Measurements from ENCODE around the gene UBAC1.
"Not testable (repeated sequence)": the region's sequence is repeated elsewhere in the genome, so short reads cannot be mapped to it uniquely, and the experiment has no call there.

Gene UBAC1

DNA sequence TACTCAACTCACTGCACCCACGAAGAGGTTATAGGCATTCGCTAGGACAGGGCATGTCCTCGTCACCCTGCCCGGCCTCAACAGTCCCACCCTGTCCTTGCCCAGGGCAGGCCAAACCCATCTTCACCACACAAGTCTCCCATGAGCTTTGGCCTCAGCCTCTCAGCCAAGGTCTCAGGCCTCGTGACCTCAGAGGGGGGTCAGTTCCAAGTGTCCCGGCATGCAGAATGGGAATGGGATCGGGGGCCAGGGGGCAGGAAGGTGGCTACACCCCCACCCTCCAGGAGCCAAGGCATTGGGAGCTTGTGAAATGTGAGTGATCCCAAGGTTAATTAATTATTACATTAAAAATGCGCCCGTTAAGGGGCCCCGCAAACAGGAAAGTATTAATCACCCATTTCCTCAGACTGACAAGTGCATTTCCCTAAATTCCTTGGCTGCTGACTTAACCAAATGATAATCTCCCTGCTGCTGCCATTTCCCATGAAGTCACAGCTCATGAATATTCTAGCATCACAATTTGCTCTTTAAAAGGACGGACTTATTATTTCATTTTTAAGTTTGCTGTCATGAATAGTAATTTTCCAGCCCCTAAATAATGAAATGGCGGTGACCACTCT, 8.0 kb upstream of the UBAC1 start:
- H3K4me1 ChIP-seq: peaks cover 0 to 12% (median 0%) of the 10 kb centered on the region in 4 donors
- no peak overlapping the region for H3K27ac ChIP-seq
- no peak overlapping the region for H3K4me3 ChIP-seq
- intact Hi-C loops (cut with DNase I; ENCODE audit: low total_unique reads): loop anchor here (10.0 kb wide), 1 partner anchor 276 kb away; the partner anchor contains the start of gene QSOX2
- no peaks in the 10 kb centered on the region for H3K36me3 ChIP-seq
- no peaks in the 10 kb centered on the region for H3K9me3 ChIP-seq
- TF ChIP-seq, protein P1, sequence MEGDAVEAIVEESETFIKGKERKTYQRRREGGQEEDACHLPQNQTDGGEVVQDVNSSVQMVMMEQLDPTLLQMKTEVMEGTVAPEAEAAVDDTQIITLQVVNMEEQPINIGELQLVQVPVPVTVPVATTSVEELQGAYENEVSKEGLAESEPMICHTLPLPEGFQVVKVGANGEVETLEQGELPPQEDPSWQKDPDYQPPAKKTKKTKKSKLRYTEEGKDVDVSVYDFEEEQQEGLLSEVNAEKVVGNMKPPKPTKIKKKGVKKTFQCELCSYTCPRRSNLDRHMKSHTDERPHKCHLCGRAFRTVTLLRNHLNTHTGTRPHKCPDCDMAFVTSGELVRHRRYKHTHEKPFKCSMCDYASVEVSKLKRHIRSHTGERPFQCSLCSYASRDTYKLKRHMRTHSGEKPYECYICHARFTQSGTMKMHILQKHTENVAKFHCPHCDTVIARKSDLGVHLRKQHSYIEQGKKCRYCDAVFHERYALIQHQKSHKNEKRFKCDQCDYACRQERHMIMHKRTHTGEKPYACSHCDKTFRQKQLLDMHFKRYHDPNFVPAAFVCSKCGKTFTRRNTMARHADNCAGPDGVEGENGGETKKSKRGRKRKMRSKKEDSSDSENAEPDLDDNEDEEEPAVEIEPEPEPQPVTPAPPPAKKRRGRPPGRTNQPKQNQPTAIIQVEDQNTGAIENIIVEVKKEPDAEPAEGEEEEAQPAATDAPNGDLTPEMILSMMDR (IDR thresholded peaks at IDR 0.05): no peak
- peaks cover 0 to 33% of the 10 kb centered on the region in 2 donors for H3K27me3 ChIP-seq
- no peak for DNase-seq

DNA sequence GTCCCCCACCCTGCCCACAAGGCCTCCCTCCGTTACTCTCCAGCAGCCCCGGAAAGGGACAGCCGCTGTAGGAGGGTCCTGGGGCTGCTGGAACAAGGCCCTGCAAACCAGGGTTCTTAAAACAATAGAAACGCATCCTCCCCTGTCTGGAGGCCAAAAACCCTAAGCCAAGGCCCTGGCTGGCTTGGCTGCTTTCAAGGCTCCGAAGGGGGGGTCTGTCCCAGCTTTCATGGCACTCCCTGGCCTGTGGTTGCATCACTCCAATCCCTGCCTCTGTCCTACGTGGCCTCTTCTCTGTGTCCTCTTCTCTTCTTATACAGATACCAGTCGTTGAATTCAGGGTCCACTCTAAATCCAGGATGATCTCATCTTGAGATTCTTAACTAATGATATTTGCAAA, 7.4 kb upstream of the UBAC1 start:
- no peaks in the 10 kb centered on the region for H3K9me3 ChIP-seq
- H3K4me1 ChIP-seq: peaks cover 0 to 12% (median 0%) of the 10 kb centered on the region in 4 donors
- peaks cover 0 to 28% of the 10 kb centered on the region in 2 donors for H3K27me3 ChIP-seq
- H3K36me3 ChIP-seq: no peaks in the 10 kb centered on the region
- intact Hi-C loops (cut with DNase I; ENCODE audit: low total_unique reads): loop anchor here (1.0 to 10.0 kb wide), 2 partner anchors 155 to 276 kb away; partner anchors contain the start of gene QSOX2
- DNase-seq: no peak
- H3K27ac ChIP-seq: no peak overlapping the region
- H3K4me3 ChIP-seq: no peak overlapping the region
- TF ChIP-seq, protein P1 (IDR thresholded peaks at IDR 0.05): no peak

DNA sequence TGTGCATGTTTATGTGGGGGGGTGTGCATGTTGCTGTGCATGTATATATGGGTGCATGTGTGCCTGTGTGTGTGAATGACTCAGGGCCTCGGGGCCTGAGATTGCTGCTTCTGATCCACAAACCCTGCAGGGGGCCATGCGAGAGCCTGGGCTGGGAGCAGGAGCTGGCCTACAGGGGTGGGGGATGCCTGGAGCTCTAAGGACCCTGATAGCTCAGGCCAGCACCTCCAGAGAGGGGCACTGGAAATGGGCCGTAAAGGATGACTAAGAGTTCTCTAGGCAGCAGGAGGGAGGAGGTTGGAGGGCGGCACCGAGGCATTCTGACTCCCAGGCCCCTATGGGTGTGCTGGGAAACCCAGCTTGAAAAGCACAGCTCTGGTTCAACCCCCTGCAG, 6.9 kb upstream of the UBAC1 start:
- no peak for DNase-seq
- Histone ChIP-seq H3K36me3 (no peaks in the 10 kb centered on the region), H3K27me3 (peaks cover 0 to 23% of the 10 kb centered on the region in 2 donors), H3K9me3 (no peaks in the 10 kb centered on the region), H3K4me1 (peaks cover 0 to 12% (median 0%) of the 10 kb centered on the region in 4 donors), H3K4me3 (no peak overlapping the region), H3K27ac (no peak overlapping the region)
- intact Hi-C loops (cut with DNase I; ENCODE audit: low total_unique reads): loop anchor here (1.0 to 10.0 kb wide), 2 partner anchors 155 to 277 kb away; partner anchors contain the start of gene QSOX2
- TF ChIP-seq, protein P1 (IDR thresholded peaks at IDR 0.05): no peak

DNA sequence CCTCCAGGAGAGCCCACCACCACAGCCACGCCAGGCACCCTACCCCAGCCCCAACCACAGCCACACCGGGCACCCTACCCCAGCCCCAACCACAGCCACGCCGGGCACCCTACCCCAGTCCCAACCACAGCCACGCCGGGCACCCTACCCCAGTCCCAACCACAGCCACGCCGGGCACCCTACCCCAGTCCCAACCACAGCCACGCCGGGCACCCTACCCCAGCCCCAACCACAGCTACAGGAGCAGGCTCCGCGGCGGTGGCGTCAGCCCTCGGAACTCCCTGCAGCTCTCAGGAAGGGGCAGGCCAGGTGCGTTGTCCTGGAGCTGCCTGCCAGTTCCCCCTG, 5.7 kb upstream of the UBAC1 start:
- H3K9me3 ChIP-seq, H3K4me3 ChIP-seq, H3K36me3 ChIP-seq, H3K27ac ChIP-seq, DNase-seq: not testable (repeated sequence)
- H3K4me1 ChIP-seq: peaks cover 0 to 12% (median 2%) of the 10 kb centered on the region in 4 donors
- intact Hi-C loops (cut with DNase I; ENCODE audit: low total_unique reads): loop anchor here (10.0 kb wide), 1 partner anchor 278 kb away; the partner anchor contains the start of gene QSOX2
- peaks cover 0 to 20% of the 10 kb centered on the region in 2 donors for H3K27me3 ChIP-seq

DNA sequence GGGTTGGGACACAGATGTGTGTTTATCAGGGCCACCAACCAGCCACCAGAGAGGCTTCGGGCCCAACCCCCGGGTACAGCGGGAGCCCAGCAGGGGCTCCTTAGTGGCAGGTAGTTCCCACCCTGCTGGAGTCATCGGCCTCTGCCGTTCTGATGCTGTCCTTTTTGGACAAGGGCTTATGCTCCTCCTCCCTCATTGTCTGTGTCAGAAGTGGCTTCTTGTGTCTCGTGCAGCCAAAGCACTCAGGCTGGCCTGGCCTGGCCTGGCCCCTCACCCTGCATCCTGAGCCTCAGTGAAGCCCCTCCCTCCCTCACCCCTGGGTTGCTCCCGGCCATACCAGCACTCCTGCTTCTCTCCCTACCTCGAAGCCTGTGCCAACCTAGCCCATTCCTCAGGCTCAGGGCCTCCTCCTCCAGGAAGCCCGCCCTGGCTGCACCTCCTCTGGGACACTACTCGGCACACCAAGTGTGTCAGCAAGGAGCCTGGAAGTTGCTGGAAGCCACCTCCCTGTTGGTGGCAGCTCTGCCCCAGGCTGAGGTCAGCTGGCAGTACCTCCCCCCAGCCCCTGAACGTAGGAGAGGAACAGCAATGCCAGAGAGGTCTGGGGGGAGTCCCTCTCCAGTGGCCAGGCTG, 4.1 kb upstream of the UBAC1 start:
- H3K27me3 ChIP-seq: peaks cover 0 to 13% of the 10 kb centered on the region in 2 donors
- TF ChIP-seq, protein P1 (IDR thresholded peaks at IDR 0.05): no peak
- H3K36me3 ChIP-seq: no peaks in the 10 kb centered on the region
- H3K4me1 ChIP-seq: peaks cover under 1 to 15% (median 7%) of the 10 kb centered on the region in 4 donors
- intact Hi-C loops (cut with DNase I; ENCODE audit: low total_unique reads): loop anchor here (10.0 kb wide), 1 partner anchor 280 kb away; the partner anchor contains the start of gene QSOX2
- DNase-seq: no peak
- no peak overlapping the region for H3K27ac ChIP-seq
- no peaks in the 10 kb centered on the region for H3K9me3 ChIP-seq
- no peak overlapping the region for H3K4me3 ChIP-seq

DNA sequence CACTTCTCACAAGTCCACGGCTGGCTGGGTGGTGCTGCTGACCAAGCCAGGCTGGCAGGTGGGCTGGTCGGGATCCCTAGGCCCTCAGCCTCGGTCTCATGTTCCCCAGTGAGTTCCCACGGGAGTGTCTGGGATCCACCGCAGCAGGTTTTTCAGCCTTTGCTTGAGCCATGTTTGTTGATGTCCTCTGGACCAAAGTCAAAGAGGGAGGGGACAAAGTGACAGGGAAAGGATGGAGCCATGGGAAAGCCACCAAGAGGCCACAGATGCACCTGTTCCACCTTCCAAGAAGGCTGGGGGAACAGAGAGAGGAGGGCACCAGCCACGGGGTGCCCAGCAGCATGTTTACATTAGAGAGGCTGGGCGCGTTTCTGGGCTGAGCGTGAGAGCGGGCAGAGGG, 2.8 kb upstream of the UBAC1 start:
- intact Hi-C loops (cut with DNase I; ENCODE audit: low total_unique reads): loop anchor here (10.0 kb wide), 1 partner anchor 281 kb away; the partner anchor contains the start of gene QSOX2
- Histone ChIP-seq H3K27me3 (peaks cover 0 to 13% of the 10 kb centered on the region in 2 donors), H3K27ac (no peak overlapping the region), H3K36me3 (no peaks in the 10 kb centered on the region), H3K4me3 (no peak overlapping the region), H3K9me3 (no peaks in the 10 kb centered on the region), H3K4me1 (peaks cover 6 to 28% (median 17%) of the 10 kb centered on the region in 4 donors)
- DNase-seq: no peak
- TF ChIP-seq, protein P1 (IDR thresholded peaks at IDR 0.05): no peak
